ENCODE results near the gene SERPINB6.

Gene SERPINB6

DNA sequence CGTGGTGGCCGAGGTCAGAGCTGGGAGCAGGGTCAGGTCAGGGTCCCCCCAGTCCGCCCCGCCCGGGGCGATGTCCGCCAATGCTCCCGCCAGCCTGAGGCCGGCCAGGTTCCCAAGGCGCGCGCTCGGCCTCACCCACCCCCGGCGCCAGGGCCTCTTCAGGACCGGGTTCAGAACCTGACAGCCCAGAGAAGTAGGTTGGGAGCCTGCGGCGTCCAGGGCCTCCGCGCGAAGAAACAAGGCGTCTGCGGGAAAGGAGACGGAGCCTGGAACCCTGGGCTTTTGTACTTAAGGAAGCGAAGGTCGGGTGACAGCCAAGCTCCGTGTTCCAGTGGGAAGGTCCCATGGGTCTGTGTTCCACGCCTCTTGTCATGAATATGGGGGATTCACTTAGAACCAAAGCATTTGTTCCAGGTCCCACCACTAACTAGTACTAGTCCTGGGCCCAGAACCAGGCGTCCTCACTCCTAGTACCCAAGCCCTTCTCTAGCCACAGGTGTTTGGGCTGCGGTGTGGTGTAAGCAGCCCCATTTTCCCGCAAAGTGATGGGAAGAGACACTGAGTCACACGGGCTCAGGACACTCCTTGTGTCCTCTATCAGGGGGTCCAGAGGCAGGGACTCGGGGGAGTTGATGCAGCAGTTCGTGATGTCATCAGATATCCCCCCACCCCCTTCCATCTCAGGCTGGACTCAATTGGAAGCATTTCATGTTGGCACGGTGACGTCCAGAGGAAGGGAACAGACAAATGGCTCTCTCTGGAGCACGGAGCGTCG lies 67.8 kb downstream of the SERPINB6 start:
- DNase-seq = peak; percentile 54

- peak; percentile 64 for DNase-seq
Measured at GRCh38 chr6:2901645-2902502, 69.5 kb downstream of the SERPINB6 start.

DNA sequence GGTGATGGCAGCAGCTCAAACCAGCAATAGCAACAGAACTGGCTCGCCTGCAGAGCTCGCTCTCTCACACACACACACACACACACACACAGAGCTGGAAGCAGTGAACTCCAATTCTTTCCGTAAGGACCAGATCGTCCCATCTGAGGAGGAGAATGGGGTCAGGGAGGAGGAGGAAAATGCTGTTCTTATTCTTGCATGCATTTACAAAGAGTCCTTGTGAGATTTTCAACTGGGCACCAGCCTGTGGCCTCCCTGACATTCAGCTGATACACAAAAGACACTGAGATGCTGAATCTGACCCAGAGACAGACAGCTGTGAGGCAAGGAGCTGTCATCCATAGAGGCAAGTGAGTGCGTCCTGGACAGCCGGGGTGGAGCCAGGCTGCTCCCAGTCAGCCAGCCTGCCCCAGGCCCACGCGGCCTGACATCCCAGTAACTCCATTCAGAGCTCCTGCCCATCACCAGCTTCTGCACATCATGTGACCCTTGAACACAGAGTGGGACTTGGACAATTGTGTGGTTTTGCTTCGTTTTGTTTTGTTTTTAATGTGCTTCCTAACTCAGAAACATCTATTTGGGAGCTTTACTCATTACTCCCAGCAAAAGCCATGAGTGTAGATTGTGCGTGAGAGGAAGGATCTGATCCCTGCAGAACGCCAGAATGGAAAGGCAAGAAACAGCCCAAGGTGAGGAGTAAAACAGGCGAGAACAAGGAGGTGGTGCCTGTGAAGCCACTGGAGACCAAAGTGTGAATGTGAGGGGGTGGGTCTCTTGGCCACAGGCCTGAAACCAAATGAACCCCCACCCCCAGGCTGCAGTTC lies 70.3 kb downstream of the SERPINB6 start:
- DNase-seq = peak; percentile 62

DNA sequence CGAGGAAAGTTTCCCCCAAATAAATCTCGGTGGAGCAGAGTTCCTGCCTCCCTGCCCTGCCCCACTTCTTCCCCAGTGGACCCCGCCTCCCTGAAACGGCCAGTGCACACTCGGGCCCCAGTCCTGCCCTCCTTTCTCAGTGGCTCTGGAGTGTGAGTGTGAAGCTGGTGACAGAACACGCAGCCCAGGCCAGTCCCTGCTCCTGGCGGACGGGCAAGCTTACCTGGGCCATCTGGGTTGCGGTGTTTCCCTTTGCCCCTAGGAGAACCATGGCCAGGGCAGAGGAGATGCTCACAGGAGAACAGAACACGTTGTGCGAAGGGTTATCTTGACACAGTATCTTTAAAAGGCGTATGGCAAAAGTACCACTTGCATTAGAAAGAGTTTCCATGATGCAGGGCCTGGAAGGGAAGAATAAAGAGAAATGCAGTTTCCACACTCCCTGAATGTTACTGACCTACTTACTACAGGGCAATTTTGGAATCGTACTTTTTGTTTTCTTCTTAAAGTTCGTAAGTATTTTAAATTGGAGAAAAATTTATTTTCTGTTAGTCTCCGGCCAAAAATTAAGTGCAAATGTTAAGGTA lies 71.1 kb downstream of the SERPINB6 start:
- DNase-seq = peak; percentile 66

GRCh38 chr6:2899596-2899995 lies 71.8 kb downstream of the SERPINB6 start:
- peak; percentile 67 for DNase-seq

All from activated CD8-positive, alpha-beta memory T cell treated with anti-CD3 and anti-CD28 coated beads for 24 hours (primary cell).